Right hindlimb (tissue), 1 donor: ENCODE results near the gene PAPSS2.
"Not testable (repeated sequence)": the region's sequence is repeated elsewhere in the genome, so short reads cannot be mapped to it uniquely, and the experiment has no call there.

Source experiments
- DNase-seq: peaks from one replicate; pipeline ENCODE4 v3.0.0-alpha.2; 2018

The PAPSS2 gene

GRCh38 chr10:87643920-87644319, 15.8 kb upstream of the PAPSS2 start:
- no peak for DNase-seq

- not testable (repeated sequence) for DNase-seq
These were observed 15.2 kb upstream of the PAPSS2 start for GRCh38 chr10:87644500-87644899.

GRCh38 chr10:87646192-87646909, 13.3 kb upstream of the PAPSS2 start:
- DNase-seq = no peak

- DNase-seq = no peak
These were observed 12.7 kb upstream of the PAPSS2 start for GRCh38 chr10:87646935-87647334.

DNA sequence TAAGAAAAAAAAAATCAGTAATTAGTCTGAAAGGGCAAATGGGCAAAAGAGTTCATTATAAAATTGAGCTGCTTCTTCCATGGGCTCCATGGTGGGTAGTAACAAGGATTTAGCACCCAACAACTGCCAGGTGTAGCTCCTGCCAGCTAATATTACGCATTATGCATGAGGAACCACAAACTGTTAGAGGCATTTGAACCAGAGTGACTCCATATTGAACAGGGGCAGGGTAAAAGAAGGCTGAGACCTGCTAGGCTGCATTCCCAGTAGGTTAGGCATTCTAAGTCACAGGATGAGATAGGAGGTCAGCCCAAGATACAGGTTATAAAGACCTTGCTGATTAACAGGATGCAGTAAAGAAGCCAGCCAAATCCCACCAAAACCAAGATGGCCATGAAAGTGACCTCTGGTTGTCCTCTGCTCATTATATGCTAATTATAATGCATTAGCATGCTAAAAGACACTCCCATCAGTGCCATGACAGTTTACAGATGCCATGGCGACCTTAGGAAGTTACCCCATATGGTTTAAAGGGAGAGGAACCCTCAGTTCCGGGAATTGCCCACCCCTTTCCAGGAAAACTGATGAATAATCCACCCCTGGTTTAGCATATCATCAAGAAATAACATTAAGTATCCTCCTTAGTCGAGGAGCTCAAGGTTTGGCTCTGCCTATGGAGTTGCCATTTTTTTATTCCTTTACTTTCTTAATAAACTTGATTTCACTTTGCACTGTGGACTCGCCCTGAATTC, 8.7 kb upstream of the PAPSS2 start:
- no peak for DNase-seq

GRCh38 chr10:87651801-87652200, 7.9 kb upstream of the PAPSS2 start:
- no peak for DNase-seq

DNA sequence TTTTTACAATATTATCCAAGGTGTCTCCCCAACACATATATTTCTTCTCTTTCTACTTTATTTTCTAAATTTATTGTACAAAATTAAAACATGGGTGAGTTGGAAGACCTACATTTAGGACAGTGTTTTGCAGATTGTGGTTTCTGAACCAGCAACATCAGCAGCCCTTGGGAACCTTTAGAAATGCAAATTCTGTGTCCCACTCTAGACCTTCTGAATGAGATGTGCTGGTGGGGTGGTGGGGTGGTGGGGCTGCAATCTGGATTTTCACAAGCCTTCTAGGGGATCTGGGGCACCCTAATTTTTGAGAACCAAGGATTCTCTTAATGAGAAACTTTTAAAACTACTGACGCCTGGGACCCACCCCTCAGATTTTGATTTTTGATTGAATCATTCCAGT, 7.4 kb upstream of the PAPSS2 start:
- DNase-seq = no peak

- no peak for DNase-seq
These were observed 5.5 kb upstream of the PAPSS2 start for GRCh38 chr10:87654212-87654611.

- DNase-seq = no peak
These were observed 3.1 kb upstream of the PAPSS2 start for GRCh38 chr10:87656431-87657072.

- DNase-seq = no peak
These were observed 2.3 kb upstream of the PAPSS2 start for GRCh38 chr10:87657371-87657770.

- no peak for DNase-seq
These were observed 1.3 kb upstream of the PAPSS2 start for GRCh38 chr10:87658321-87658795.

DNA sequence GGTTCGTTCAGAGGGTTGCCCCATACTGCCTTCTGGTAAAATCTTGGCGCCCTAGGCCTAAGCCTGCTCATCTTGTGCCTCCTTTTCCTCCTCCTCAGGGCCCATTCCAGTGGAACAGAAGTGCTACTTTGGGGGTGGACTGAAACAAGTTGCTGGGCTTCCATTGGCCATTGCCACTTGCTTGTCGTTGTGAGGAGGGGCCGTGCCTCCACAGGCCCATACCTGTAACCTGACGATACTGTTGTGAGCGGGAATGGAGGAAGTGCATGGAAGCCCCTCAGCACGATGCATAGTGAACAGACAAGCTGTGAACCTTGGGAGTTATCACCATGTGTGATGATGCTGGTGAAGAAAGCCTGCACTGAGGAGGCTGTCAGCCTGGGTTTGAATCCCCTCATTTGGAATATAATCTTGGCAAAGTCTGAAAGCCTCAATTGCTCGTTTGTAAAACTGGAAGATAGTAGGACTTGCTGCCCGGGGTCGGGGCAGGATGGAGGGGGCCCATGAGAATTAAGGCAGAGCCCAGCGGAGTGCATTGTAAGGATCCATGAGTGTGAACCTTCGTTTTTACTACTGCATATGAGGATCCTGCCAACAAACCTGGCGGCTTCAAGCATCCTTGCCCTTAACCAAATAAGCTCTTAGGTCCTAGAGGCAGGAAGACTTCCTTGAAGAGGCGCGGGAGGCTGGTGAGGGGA, 671 bp upstream of the PAPSS2 start:
- DNase-seq = no peak

DNA sequence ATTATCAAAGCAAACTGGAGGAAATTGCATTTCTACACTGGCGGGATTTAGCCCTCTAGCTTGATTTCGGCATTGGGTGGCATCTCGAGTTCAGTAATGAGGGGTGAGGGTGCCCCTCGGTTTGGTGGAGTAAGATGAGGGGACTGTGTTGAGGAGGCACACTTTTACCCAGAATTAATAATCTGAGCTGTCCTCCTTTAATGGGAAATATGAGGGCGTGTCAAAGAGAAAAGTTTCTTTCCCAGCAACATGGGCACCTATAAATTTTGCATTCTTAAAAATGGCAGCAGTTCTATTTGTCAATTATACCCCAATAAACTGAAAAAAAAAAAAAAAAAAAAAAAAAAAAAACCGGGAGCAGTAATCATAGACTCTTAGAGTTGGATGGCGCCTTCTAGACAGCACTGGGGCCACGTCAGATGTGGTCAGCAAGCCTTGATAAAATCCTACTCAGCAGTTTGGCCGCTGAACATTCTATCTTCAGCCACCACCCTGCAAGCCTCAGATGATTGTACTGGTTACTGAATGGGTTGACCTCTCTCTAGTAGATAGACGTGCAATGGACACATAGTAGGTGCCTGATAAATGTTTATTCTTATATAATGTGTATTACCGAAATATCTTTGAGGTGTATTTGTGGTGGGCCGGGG, 931 bp downstream of the PAPSS2 start:
- no peak for DNase-seq

- DNase-seq = no peak
These were observed 2.4 kb downstream of the PAPSS2 start for GRCh38 chr10:87661861-87662785.

DNA sequence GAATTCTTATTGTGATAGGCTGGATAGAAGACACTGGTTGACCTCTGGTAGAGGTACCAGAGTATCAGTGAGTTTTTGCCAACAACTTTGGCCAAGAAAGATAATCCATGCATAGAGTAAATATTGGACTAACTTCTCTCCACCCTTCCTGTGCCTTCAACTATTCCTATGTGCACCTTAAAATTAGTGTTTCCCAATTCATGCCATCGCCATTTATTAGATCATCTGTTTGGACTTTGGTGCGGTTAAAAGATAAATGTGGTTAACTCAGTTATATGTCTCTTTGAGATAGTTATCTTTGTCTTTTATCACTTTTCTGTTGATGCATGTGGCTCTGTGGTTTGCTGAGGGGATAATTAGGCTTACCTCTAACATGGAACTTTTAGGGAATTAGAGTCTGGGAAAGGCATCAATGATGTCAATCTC, 4.6 kb downstream of the PAPSS2 start:
- DNase-seq = no peak

- DNase-seq = no peak
These were observed 7.8 kb downstream of the PAPSS2 start for GRCh38 chr10:87667493-87667892.

DNA sequence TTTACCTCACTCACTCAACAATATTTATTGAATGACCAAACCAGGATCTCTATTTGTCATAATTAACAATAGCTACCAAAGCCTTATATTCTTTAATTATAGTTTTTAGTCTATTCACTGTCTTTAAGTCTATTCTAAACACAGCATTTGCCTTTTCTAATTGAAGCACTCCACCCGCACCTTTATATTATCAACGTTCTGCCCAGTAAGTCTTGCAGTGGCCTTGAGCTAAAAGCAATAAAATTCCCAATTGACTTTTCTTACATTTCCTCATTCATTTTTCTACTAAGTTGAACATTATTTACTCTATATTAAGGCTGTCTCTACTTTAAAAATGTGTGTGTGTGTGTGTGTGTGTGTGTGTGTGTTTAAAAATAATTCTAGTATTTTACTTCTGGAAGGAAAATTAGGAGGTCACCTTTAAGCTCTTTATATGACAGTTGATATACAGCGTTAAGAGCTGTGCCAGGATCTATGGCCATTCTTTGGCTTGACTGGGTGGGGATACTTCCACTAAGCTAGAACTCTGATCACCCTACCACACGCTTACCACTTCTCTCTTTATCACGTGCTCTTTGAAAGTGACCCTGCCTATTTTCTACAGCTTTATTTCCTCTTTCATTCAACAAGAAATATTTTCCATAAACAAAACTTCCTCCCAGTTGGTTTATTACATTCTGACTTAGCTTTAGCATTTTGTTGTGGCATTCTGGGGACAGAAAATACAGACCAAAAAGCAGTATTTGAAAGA, 8.8 kb downstream of the PAPSS2 start:
- DNase-seq = no peak

DNA sequence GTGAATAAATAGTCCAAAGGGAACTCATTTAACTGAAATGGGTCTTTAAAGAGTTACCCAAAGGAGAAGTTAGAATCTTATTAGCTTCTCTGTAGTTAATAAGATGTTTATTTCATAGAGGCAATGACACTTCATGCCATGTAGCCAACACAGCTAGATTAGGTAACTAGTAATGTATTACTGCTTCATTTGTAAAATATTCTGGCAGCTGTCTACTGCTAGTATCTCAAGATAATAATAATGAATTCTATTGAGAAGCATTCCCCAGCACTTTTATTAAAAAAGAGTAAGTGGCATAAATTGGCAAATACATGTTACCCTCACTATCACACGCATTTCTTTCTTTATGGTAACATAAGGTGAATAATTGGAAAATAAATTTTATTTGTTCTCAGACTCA, 10.1 kb downstream of the PAPSS2 start:
- no peak for DNase-seq

- no peak for DNase-seq
These were observed 10.9 kb downstream of the PAPSS2 start for GRCh38 chr10:87670586-87670985.

DNA sequence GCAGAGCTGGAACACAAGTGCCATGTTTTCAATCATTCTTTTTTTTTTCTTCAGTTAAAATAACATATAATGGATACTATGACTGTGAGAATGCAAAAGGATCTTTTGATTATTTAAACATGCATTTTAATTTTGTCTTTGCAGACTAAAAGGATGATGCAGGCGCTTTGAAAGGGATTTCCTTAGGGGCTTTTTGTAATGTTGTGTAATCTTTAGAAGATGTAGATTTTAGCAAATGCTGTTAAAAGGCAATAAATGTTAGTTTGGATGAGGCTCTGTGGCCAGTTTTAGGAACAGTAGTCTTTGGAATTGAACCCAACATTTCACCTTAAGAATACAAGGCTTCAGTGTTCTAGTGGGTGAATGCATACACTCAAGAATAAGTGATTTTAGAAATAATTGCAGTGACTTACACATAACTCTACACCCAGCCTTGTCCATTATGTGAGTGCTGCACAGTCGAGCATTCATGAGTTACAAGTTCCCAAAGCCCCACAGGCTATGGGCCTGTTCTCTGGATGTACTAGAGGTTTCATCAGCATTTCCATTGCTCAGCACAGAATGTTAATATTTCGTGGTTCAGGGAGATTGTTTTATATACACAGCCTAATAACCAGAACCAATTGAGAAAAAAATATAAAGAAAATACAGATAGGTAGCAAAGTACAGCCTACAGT, 11.6 kb downstream of the PAPSS2 start:
- no peak for DNase-seq
